ENCODE data around the gene CCNYL1. TPM values are rescaled to one million over a fixed set of nuclear protein-coding genes. Genes with fewer than 3 reads are reported as not detected.
A peak's percentile ranks its signal among the peaks of the same experiment; 100 is the strongest.
"Not testable (repeated sequence)": the region's sequence is repeated elsewhere in the genome, so short reads cannot be mapped to it uniquely, and the experiment has no call there.

The CCNYL1 gene
- total RNA-seq, 1 donor from 2014 or later: 10.2 TPM

DNA sequence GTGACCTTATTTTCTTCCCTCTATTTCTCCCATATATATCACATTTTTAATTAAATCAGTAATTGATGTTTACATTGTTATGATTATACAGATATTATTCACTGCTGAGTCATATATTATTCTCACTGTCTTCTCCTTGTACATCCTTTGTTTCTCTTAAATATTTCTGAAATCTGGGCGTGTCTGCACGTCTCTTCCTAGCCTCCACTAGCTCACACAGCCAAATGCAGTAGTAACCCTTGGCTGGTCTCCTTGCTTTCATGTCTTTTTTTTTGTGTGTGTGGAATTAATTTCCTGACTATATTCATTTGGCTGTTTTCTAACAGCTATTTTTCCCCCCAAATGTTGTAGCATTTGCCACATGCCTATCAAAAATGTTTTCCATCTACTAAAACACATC lies 15.8 kb downstream of the CCNYL1 start:
- no peak for ATAC-seq
- intact Hi-C loops (cut with DNase I): no loop called here
- no peak for DNase-seq (ENCODE audit: missing footprints)

DNA sequence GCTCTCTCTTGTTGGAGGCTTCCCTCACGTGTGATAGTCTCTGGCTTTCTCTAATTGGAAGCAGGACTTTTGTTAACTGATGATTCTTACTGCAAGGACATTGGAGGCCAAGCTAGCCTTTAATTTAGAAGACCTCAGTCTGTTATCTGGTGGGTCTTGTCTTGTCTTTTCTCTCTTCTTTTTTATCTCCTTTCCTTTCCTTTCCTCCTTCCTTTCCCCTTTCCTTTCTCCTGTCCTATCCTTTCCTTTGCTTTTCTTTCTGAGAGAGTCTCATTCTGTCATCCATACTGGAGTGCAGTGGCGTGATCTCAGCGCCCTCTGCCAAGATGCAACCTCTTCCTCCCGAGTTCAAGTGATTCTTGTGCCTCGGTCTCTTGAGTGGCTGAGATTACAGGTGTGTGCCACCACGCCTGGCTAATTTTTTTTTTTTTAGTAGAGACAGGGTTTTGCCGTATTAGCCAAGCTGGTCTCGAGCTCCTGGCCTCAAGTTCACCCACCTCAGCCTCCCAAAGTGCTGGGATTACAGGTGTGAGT lies 18.1 kb downstream of the CCNYL1 start:
- intact Hi-C loops (cut with DNase I): no loop called here
- DNase-seq (ENCODE audit: missing footprints): no peak
- ATAC-seq: no peak

DNA sequence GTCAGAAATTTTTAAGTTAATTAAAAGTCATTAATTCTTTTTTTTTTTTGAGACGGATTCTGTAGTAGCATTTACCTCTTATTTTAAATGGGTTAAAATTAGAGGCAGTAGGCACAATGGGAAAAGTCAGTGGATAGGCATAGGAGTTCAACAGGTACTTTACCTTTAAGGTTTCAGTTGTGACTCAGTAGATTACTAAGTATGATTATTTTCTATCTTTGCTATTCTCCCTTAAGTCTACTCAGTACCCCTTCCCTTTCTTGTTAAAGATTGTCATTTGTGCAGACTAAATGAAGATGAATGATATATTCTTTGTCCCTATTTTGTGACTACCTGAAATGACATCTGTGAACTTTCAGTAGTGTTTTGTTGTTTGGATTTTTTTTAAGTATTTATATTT lies 19.7 kb downstream of the CCNYL1 start:
- intact Hi-C loops (cut with DNase I): loop anchor here (5.0 kb wide), 1 partner anchor 104 kb away; the partner anchor contains the start of gene METTL21A

DNA sequence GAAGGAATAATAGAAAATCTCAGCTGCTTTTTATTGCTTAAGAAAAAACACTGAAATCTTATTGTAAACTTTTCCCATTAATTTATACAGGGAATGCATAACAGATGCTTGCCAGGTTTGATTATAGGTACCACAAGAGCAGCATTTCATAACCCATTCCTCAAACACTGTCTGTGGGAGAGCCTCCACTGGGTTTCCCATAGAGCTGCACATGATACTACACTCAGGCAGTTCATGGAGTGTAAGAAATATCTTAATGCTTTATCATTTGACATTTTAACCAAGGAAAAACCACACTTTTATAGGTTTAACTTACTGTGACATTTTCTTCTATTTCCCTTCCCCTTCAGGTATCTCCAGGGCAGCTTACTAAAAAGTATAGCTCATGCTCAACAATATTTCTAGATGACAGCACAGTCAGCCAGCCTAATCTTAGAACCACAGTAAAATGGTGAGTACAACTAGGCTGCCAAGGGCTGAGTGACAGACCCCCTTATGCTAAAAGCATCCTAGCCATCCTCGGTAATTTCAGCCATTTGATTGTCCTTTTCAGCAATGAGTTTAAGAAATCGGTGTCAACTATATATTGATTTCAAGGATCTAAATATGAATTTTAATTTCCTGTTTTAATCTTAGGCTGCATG lies 22.3 kb downstream of the CCNYL1 start:
- intact Hi-C loops (cut with DNase I): loop anchor here (5.0 kb wide), 1 partner anchor 106 kb away; the partner anchor contains the start of gene METTL21A
- DNase-seq (ENCODE audit: missing footprints): no peak
- no peak for ATAC-seq

More for the DNA sequence above, 19.7 kb downstream of the CCNYL1 start:
- ATAC-seq (no peak), DNase-seq (ENCODE audit: missing footprints) (no peak)

DNA sequence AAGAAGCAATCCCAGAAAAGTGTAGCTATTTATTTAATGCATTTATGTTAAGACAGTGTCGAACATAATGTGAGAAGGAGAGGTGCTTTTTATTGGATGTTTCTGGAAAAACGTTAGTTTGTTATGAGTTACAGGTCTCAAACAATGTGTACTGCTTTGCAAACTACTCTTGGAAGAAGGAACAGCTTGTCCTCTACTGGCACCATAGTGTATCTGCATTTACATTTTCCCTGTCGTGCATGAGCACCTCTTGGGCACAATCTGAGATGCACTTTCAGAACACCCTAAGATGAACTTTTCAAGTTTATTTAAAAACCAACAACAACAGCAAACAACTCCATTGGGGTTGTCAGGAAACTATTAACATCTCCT lies 22.8 kb downstream of the CCNYL1 start:
- DNase-seq (ENCODE audit: missing footprints): no peak
- intact Hi-C loops (cut with DNase I): loop anchor here (5.0 kb wide), 1 partner anchor 107 kb away; the partner anchor contains the start of gene METTL21A
- no peak for ATAC-seq

DNA sequence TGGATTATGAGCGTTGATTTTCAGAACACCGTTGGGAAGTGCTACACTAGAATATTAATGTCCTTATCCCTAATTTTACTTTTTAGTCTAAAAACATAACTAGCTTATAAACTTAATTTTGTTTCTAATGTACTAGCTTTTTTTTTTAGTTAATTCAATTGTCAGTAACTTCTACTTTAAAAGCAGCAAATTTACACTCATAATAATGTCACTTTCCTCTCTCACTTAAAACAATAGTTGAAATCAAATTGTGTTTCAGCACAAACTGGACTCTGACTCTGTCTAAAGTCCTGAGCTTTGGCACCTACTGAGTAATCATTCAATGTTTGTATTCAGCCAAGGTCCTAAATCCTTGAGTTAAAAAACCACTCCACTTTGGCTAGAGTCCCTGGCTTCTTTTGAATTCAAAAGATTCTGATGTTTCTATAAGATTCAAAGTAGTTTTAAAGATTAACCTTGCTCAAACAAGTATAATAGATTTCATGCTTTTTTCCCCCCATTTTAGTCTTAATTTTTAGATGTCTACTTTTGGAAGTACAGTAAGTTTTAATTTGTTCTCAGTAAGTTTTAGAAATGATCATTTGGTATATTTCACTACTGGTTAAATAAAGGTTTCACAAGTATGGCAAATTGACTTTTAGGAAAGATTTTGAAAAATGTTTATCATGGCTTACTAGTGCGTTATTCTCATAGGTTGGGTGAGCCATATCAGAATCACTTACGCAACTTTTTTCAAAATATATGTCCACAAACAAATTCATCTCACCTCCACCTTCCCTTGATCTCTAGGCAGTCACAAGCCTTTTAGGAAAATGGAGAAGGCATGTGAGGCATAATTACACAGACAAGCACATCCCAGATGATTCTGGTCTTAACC lies 23.4 kb downstream of the CCNYL1 start:
- ATAC-seq: no peak
- intact Hi-C loops (cut with DNase I): loop anchor here (5.0 kb wide), 1 partner anchor 108 kb away; the partner anchor contains the start of gene METTL21A
- DNase-seq (ENCODE audit: missing footprints): no peak

DNA sequence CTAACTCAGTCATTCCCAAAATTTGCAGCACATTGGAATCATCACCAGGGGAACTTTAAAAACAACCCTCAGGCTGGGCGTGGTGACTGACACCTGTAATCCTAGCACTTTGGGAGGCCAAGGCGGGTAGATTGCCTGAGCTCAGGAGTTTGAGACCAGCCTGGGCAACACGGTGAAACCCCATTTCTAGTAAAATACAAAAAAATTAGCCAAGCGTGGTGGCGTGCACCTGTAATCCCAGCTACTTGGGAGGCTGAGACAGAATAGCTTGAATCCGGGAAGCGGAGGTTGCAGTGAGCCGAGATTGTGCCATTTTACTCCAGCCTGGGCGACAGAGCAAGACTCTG lies 24.0 kb downstream of the CCNYL1 start:
- intact Hi-C loops (cut with DNase I); ATAC-seq; DNase-seq (ENCODE audit: missing footprints): not testable (repeated sequence)

DNA sequence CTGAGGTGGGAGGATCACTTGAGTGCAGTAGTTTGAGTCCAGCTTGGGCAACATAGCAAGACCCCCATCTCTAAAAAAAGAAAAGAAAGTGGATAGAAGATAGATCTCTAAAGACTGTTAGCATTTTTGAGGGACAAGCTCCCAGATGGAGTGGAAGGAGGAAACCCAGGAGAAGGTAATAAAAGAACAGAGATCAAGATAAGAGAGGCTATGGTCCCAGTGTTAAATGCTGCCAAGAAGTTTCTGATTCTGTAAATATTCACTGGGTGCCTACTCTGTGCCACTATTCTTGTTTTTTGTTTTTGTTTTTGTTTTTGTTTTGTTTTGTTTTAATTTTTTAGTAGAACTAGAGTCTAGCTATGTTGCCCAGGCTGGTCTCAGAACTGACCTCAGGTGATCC lies 32.1 kb downstream of the CCNYL1 start:
- ATAC-seq: no peak
- intact Hi-C loops (cut with DNase I): no loop called here
- DNase-seq (ENCODE audit: missing footprints): no peak

DNA sequence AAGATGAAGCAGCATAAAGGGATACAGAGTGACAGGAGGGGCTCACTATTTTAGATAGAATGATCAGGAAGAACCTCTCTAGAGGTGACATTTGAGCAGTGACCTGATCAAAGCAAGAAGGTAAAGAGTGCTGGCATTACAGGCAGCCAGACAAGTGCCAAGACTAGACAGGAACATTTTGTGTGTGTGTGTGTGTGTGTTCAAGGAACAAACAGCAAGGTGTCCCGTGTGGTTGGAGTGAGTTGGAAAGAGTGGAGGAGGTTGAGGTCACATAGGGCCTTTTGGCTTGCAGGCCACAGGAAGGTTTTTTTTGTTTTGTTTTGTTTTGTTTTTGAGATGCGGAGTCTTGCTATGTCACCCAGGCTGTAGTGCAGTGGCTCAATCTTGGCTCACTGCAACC lies 32.6 kb downstream of the CCNYL1 start:
- ATAC-seq (no peak), DNase-seq (ENCODE audit: missing footprints) (no peak)
- intact Hi-C loops (cut with DNase I): no loop called here

DNA sequence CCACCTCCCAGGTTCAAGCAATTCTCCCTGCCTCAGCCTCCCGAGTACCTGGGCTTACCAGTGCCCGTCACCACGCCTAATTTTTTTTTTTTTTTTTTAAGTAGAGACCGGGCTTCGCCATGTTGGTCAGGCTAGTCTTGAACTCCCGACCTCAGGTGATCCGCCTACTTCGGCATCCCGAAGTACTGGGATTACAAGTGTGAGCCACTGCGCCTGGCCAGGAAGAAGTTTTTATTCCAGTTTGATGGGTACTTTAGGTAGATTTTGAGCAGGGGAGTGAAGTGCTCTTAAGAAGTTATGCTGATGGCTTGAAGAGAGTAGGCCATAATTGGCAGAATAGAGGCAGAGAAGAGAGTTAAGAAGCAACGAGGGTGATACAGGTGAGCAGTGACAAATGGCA lies 33.0 kb downstream of the CCNYL1 start:
- ATAC-seq: no peak
- DNase-seq (ENCODE audit: missing footprints): no peak
- intact Hi-C loops (cut with DNase I): no loop called here

DNA sequence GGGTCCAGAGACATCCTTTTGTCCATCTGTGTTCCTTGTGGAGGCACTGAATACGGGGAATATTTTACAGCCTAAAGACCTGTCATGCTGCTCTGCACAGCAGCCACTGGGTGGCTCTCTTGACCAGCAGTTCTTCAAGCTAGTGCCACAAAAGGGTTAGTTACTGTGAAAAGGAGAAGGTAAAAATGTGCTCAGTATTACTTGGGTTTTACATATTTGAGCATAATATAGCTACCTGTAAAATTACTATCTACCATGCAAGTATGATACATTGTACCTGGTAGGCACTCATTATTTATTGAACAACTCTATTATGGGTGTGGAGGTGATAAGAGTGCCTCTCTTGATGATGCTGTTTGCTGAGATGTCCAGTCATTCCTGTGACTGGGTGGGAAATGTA lies 34.7 kb downstream of the CCNYL1 start:
- intact Hi-C loops (cut with DNase I): loop anchor here (5.0 kb wide), 3 partner anchors 226 to 326 kb away; no protein-coding TSS in a partner anchor
- DNase-seq (ENCODE audit: missing footprints) (no peak), ATAC-seq (peak; percentile 79)

DNA sequence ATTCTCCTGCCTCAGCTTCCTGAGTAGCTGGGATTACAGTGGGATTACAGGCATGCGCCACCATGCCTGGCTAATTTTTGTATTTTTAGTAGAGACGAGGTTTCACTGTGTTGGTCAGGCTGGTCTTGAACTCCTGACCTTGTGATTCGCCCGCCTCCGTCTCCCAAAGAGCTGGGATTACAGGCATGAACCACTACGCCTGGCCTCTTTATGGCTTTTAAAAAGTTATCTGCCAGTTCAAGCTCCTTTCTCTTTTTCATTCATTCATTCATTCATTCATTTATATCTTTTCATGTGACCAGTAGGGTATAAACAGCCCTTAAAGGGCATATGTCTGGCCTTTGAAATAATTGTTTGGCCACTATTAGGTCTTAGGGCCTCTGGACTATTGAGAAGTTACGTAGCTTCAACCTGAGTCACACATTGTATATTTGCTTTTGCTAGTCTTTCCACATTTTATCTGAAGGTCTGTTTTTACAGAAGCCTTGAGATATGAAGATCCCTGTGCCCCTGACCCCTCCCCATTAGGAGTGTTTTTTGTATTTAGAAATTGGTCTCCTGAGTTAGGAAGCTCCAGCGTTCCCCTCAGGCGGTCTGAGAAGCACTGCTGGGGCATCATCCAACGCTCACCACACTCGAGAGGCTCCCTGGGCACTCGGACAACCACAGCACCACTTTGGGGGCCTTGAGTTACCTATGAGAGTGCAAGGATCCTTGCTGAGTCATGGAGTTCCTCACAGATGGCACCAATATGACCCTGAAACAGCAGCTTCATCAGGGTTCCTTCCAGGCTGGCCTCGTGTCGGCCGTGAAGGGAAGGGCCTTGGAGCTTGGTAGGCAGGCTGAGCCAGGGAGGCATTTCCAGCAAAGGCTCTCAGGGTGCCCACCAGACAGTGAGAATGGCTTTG lies 36.5 kb downstream of the CCNYL1 start:
- DNase-seq (ENCODE audit: missing footprints): no peak
- intact Hi-C loops (cut with DNase I): loop anchor here (5.0 kb wide), 3 partner anchors 224 to 324 kb away; no protein-coding TSS in a partner anchor
- ATAC-seq: no peak

DNA sequence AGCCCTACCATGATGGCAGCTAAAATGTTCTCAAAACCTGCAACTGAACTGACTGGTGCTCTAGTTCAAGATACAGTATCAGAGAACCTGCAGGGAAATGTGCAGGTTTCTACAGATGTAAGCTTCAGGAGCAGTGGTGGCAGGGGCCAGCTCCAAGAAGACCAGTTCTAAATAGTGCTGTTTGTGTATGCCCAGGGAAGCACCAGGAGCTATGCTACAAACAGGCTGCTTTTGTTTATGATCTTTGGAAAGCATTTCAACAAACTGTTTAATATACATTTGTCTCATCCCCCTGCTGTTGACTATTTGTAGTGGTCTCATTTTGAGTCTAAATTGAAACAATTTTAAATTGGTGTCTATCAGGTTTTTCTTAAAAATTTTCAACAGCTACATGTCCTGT lies 37.6 kb downstream of the CCNYL1 start:
- DNase-seq (ENCODE audit: missing footprints) (no peak), ATAC-seq (no peak)
- intact Hi-C loops (cut with DNase I): loop anchor here (5.0 kb wide), 3 partner anchors 223 to 323 kb away; no protein-coding TSS in a partner anchor

DNA sequence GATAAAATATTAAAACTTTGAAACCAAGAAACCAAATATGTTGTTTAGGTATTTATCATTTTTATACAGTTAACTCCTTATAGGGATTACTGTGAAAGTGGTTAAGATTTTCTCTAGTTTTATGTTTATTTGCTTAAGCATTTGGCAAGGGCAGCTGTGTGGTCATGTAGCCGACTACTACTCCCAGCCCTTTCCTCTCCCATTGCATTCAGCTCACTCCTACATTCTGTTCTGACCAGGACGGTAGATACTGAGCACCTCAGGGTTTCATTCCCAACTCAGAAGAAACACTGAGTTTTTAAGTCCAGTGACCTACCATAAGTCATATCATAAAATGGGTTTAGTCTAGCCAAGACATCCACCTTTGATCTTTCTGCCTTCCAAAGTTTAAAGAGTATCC lies 38.4 kb downstream of the CCNYL1 start:
- no peak for DNase-seq (ENCODE audit: missing footprints)
- intact Hi-C loops (cut with DNase I): loop anchor here (5.0 kb wide), 3 partner anchors 222 to 322 kb away; no protein-coding TSS in a partner anchor
- no peak for ATAC-seq

DNA sequence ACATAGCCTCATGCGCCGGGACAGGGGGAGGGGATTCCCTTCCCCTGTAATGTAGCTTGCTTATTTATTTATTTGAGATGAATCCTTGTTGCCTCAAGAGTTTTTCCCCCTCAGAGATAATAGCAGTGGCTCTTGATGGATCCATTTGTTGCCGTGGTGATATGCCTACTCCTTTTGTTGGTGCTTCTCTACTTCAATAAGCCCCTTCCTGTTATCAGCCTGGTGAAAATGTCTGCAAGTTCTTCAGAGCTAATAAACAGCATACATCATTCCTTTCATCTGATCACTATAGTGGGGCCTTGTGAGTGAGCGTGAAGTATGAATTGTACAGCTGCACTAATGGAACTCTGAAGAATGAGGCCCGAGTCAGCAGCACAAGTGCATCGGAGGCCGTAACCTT lies 38.9 kb downstream of the CCNYL1 start:
- ATAC-seq (no peak), DNase-seq (ENCODE audit: missing footprints) (no peak)
- intact Hi-C loops (cut with DNase I): no loop called here

DNA sequence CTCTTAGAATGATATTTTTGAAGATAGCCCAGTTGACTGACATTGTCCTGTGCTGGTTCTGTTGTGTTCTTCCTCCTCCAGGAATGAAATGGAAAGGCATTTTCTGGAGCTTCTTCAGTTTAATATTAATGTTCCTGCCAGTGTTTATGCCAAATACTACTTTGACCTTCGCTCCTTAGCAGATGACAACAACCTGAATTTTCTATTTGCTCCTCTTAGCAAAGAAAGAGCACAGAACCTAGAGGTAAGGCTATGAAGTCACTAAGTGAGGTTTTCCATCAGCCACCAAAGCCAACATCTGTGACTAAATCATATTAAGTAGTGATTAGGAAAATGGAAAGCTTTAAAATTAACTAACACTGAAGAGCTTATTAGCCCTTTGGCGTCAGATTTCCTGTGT lies 39.4 kb downstream of the CCNYL1 start:
- no peak for ATAC-seq
- no peak for DNase-seq (ENCODE audit: missing footprints)
- intact Hi-C loops (cut with DNase I): no loop called here

DNA sequence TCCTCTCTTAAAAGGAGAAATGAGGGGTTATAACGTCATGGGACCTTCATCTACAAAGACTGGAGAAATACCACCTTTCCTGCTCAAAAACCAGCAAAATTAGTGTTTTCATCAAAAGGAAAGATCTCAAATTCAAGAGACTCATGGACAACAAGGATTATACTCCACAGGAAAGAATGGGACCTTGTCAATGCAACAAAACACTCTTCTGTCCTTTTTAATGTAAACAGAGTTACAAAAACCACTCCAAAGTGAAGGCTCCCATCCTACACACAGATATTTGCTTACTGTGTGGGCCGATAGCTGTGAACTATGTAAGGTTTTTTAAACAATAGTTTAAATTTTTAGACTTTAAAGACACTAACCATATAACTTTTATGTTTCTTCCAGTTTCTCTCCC lies 42.2 kb downstream of the CCNYL1 start:
- DNase-seq (ENCODE audit: missing footprints); ATAC-seq; intact Hi-C loops (cut with DNase I): not testable (repeated sequence)

DNA sequence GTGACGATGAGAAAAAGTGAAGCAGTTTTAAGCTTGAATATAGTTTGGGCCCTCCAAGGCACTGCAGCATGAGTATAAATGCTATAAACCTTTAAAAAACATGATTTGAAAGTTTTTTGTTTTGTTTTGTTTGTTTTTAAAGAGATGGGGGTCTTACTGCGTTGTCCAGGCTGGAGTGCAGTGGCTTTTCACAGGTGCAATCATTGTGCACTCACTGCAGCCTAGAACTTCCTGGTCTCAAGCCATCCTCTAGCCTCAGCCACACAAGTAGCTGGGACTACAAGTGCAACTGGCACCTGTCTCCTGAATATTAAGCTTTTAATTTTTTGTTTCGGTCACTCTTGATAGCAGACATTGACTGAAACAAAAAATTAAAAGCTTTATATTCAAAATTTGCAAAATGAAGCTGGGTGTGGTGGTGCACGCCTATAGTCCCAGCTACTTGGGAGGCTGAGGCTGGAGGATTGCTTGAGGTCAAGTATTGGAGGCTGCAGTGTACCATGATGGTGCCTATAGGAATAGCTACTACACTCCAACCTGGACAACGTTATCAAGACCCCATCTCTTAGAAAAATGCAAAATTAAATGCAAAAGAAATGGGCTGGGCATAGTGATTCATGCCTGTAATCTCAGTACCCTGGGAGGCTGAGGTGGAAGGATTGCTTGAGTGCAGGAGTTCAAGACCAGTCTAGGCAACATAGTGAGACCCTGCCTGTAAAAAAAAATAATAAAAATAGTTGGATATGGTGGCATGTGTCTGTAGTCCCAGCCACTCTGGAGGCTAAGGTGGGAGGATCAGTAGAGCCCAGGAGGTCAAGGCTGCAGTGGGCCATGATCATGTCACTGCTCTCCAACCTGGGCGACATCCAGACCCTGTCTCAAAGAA lies 43.3 kb downstream of the CCNYL1 start:
- intact Hi-C loops (cut with DNase I): no loop called here
- ATAC-seq: no peak

More for the DNA sequence above, 43.3 kb downstream of the CCNYL1 start:
- no peak for DNase-seq (ENCODE audit: missing footprints)
